Measurements from ENCODE around the gene SPAG16.
A peak's percentile ranks its signal among the peaks of the same experiment; 100 is the strongest.

Gene SPAG16

DNA sequence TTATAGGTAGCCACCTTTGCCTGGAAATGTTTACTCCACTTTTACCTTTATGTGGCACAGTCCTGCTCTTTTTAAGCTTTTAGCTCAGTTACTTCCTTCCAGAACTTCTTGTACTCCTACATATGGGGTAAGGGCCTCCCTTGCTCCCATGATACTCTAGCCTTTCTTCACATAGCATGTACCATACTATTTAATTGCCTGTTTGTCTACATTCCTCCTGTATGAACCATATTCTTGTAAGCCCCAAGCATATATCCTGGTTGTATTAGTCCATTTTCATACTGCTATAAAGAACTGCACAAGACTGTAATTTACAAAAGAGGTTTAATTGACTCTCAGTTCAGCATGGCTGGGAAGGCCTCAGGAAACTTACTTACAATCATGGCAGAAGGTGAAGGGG, 1035.9 kb downstream of the SPAG16 start:
- DNase-seq = no peak

DNA sequence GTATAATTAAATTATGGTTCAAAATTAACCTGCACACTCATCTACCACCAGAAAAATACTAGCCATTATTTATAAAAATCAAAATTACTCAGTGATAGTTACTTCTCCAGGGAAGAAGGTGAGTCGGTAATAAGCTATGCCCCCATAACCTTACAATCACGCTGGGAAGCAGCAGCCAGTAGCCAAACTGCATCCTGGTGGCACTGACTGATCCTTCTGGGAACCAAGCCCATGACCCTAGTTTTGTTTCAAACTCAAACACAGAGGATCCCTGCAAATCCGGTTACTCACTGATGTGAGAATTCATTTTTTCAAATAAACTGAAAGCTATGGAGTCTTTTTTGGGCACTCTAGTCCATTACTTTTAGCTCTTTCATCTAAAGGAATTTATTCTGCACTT, 1038.4 kb downstream of the SPAG16 start:
- DNase-seq = no peak

DNA sequence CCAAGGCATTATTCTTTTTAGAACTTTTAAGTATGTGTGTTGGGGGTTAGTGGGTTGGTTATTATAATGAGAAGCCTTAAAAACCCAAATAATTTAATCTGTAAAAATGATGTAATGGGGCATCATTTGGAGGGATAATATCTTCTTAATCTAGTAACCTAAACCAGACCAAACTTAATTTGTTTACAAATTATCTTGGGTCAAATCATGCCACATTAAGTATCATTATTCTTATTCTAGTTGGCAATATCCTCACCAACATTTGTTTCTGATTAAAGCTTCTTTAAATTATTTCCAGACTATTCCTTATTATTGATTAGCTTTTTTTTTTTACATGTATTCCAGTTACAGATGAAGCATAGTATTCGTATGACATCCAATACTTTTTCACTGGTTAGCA, 1041.1 kb downstream of the SPAG16 start:
- DNase-seq = no peak

DNA sequence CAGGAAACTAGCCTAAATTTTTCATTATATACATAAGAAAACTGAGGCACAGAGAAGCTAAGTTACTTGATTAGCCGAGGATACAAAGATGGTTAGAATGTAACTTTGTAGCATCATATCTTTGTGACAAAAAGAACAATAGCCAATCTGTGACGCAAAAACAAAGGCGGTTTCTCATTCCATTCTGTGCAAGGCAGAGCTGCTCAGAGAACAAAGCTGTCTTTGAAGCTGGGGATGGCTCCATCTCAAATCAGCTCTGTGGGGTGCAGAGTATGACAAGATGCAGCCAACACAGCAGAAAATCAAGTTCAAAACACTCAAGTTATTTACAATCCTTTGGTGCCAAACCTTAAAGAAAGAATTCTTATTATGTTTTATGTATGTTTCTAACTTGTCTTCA, 1044.7 kb downstream of the SPAG16 start:
- no peak for DNase-seq

DNA sequence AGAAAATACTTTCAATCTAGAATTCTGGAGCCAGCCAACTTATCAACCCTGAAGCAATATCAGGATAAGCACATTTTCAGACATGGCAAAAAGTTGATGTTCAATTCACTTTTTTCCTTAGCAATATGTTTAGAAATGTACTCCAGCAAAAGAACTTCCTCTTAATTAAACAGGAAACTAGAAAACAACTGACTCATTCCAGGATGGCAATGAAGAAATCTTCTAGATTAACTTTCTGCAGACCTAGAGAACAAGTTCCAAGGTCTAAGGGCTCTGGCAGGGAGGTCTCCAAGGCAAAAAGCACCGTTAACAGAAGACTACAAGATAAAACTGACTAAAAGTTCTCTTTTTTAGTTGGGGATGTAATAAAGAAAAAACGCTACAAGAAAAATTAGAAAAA, 1057.4 kb downstream of the SPAG16 start:
- DNase-seq = peak; percentile 56

DNA sequence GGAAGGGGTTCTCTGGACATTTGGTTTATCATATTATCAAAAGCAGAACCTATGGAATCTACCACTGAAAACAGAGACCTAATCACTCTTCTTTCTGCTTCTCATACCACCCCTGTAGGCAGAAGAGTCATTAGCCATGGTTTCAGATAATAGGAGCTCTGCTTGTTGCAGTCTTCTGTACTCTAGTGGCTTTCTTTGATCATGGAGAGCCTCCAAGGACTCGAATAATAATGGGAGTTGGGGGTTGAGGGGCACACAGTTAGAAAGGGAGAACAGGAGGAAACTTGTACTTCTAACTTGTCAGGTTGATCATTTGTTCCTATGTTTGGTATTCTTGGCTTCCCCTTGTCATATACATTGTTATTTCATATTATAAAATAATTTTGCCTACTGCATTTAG, 1074.2 kb downstream of the SPAG16 start:
- DNase-seq = no peak

DNA sequence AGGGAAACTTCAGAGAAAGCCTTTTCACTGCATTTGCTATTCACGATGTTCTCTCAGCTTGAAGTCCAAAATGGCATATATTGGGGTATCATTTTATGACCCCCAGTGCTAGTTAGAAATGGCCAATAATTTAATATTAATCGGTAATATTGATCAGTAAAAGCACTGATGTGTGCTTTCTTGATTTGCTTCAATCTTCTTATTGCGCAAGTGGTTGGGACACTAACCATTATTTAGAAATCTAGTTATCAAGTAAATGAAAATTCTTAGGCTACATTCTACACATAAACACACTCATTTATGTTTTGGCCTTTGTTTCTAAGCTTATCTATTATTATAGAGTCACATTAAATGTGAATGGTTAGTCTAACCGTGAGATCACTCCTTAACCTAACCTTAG, 1076.9 kb downstream of the SPAG16 start:
- no peak for DNase-seq

DNA sequence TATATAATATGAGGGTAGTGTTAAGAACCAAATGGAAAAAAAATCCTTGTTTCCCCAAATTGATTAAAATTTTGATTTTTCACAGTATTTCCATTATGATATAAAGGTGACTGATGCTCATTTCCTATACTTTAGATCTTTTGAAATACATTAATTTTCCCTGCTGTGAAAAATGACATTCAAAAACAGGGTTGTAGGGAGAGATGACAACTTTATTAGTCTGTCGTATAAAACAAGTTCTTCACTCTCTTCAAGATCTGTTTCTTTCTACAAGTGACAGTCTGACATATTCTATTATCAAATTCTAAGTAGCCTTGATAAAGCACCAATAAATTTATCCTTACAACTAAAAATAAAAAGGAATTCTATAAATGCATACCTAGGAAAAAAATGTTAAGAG, 1081.3 kb downstream of the SPAG16 start:
- no peak for DNase-seq

DNA sequence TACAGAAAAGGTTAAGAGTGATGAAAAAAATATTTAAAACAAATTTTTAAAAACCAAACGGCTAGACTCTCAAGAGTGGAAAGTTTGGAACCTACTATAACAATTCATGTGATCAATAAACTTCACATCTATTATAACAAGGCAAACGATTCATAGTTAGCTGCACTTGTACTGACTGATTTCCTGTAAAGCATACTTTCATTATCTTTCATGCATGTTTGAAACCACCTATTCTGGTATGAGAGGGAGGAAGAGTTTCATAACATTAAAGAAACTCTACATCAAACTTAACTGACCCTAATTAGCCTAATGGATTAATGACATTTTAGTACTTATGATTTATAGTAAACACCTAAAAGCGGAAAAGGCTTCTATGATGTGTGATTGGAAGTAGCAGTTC, 1082.9 kb downstream of the SPAG16 start:
- no peak for DNase-seq

DNA sequence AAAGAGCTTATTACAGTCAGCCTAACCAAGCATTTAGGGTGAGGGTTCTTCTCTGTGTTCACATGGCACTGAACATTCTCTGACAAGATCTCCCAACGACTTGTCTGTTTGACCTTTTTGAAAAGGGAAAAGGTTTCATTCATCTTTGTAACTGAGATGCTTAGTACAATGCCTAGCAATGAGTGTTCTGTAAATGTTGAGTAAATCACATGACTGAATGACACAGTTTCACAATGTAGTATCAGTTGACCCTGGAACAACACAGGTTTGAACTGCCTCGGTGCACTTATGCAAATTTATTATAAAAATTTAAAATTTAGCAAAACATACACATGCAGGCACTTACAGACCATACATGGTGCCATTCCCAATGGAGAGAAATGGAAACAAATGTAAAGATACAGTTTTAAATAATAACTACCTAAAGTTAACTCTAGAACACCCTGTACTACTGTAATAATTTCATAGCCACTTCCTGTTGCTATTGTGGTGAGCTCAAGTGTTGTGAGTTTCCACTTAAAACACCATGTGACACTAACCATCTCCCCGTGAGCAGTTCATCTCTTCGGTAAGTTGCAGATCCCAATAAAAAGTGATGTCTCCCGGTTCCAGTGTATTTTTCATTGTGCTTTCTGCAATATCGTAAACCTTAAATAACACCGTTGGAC, 1092.5 kb downstream of the SPAG16 start:
- DNase-seq = no peak

DNA sequence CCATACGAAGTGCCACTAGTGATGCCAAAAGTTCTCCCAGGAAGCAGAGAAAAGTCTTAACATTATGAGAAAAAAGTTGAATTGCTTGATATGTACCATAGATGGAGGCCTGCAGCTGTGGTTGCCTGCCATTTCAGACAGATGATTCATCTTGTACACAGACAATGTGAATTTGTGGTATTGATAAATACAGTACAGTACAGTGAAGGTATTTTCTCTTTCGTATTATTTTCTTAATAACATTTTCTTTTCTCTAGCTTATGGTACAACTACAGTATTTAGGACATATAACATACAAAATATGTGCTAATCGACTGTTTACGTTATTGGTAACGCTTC, 1093.0 kb downstream of the SPAG16 start:
- DNase-seq = no peak

DNA sequence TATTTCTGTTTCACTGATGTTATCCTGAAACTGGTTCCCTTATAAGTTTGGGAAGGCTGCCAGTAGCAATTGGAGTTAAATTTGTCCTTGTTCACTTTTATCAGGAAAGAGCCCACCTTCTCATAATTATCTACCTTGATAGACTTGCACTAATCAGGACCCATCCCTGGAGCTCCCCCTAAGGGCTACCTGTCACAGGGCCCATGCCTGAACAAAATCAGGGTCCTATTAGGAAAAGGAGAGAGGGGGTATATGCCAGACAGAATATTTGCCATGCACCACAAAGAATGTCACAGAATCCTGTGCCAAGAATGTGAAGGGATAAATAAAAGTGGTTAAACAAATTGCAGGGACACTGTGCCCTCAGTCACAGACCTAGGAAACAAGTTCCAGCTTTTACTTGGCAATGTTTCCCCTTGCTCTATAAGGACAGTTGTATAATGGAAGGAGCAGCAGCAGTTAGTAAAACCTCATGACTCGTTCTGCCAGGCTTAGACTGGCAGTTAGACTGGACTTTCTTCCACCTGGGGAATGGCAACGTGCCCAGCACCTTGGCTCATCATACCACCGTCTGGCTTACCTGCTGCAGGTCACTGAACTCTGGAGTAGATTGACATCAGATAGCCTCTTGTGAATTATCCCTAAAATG, 1094.3 kb downstream of the SPAG16 start:
- no peak for DNase-seq

DNA sequence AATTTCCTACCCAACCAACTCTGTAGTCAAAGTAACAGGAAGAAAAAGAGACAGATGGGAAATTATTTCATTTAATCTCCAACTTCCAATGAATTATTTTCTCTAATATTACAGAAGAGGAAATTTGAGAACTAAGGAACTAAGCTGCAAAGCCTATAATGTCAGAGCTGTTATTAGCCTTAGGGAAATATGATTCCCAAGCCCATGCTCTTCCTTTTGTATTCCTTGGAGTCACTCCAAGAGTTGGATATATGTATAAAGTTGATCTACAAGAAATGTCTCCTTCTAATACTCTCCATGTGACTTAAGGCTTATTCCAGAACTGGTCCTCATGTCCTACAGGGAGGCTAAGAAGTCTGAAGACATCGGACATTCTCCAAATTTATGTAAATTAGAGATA, 1095.0 kb downstream of the SPAG16 start:
- DNase-seq = no peak

DNA sequence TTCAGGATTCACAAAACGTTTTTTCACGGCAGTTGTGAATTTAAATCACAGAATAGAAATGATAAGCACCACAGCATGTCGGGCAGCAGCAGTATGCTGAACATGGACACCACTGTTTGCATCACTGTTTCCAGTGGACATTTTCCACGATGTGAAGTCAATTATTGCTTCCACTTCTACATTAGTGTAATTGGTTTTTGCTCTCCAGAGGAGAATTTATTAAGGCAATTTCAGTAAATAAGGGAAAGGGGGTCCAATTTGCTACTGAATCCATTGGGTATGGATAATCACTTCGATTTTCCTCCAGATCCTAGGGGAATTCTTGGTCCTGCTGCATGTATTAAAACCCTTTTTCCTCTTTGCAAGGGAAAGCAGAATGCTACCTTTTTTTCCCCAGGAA, 1096.4 kb downstream of the SPAG16 start:
- no peak for DNase-seq

DNA sequence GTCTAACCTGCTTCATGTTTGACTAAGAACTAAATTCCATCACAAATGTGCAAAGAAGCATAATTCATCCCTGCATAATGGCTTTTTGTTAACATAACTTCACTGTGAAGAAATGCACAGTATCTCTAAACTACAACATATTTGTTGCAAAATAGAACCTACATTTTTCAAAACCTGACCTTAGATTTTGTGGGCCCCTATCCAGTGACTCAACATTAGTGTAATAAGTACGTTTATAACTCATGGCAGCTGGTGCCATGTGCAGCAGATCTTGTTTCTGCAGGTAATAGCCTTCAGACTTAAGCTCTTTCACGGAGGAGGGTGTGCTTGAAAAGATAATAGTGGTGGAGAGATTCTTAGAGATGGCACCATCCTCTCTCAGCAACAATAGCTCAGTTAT, 1098.0 kb downstream of the SPAG16 start:
- no peak for DNase-seq

DNA sequence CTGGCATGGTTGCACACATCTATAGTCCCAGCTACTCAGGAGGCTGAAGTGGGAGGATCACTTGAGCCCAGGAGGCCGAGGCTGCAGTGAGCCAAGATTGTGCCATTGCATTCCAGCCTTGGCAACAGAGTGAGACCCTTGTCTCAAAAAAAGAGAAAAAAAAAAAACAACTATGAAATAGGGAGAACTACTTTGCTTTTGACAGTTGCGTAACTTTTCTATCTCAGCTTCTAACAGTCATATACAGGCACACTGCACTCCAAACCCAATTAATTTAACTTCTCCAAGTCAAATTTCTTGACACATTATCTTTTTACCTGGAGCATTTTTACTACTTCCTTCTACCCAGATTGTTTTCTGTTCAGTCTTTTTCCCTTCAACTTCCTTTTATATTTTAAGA, 1102.5 kb downstream of the SPAG16 start:
- DNase-seq = no peak

DNA sequence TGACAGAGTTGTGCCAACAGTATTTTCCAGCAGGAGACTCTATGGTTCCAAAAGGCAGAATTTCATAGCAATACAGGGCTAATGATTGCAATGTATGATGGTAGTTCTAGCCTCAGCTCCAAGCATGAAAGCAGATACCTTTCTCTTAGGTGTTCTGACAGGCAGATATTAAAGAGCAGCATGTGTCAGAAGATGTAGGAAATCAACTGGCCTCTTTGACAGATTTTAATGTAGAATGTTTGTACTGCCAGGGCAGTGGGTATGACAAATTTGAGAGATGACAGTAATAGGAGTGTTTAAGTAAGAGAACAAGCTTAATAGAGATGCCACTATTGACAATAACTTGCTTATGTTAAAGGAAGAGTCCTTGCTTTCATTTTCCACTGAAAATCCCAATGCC, 1105.1 kb downstream of the SPAG16 start:
- DNase-seq = no peak

DNA sequence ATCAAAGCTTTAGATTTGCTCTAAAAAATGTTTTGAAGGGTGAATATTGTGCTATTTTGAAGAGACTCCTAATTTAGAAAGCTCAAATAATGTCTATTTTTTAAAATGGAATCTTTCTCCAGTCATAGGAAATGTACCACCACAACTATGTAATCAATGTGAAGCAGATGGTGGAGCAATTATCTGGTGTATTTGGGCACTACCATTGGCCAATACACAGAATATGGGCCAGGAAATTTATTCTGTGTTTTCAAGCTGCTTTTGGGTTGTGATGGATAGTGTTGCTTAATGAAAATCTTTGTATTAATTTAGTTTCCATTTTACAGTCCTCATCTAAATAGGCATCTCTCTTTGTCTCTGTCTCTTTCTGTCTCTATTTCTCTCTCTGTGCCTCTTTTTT, 1109.5 kb downstream of the SPAG16 start:
- DNase-seq = no peak

DNA sequence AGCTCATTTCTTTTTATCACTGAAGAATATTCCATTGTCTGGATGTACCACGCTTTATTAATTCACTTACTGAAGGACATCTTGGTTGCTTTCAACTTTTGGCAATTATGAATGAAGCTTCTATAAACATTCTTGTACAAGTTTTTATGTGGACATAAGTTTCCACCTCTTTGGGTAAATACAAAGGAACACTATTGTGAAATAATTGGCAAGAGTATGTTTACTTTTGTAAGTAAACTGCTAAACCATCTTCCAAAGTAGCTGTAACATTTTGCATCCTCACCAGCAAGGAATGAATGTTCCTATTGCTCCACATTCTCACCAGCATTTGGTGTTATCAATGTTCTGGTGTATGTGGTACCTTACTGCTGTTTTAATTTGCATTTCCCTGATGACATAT, 1110.8 kb downstream of the SPAG16 start:
- DNase-seq = no peak

DNA sequence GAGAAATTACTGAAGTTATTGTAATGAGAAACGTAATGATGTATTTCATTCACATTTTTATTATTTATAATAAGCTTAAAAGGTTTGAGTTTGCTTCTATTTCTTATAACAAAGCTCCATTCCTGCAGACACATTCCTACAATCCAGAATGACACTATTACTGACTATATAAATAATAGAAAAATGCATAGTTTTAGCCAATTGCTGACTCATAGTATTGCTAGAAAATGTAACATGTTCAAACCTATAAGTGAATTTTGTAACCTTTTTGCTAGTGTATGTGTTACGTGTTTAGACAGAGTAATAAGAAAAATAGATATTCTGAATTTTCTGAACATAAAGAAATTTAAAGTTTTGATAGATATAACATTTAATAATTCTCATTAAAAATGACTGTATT, 1117.3 kb downstream of the SPAG16 start:
- no peak for DNase-seq

DNA sequence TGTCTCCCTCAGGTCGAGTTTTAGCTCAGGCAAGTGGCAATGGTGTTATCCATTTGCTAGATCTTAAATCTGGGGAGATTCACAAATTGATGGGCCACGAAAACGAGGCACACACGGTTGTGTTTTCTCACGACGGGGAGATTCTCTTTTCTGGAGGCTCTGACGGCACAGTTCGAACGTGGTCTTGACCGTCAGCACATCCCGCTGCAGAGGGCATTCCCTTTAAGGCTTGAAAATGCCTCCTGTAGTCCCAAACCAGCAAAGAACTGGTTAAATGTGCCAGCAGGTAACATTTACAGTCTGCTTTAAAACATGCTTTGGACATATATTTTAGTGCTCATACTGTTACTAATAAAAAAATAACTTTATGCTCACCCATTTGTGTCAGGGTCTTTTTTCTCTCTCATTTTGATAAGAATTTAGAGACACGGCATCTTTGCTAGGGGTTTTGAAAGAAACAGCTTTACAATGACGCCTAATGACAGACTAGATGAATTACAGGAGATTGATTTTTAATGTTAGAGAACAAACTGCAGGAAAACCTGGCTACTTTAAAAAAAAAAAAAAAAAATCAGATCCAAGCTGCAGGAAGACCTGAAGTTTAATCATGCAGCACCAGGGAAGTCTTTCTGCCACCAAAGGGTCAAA, 1126.0 kb downstream of the SPAG16 start:
- no peak for DNase-seq

DNA sequence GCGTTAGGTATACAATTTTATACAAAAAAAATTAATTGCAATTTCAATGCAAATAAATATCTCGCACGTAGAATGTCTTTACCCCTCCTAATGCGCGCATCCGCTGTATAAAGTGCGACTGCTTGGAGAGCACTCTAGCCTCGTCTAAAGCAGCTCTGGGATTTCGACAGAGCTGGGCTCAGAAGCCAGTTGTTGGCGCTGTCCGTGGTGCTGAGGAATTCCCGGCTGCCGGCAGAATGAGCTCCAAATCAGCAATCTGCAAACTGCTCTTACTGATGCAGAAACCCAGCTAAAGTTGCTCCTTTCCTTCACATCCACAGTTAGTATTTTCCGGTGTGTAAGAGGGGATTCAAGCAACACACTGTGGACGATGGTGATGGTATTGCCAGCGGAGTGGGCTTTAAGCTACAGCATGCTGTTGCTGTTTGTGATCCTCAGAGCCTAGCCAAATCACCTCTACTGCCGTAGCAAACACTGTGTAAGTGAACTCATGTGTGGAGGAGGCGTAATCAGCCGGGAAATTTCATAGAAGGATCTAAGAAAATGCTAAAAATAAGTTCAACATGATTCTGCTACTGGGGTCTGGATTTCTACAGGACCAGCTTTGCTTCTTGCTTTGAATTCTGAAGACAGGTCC, 1126.8 kb downstream of the SPAG16 start, which contains the start of gene VWC2L:
Gene VWC2L, plus strand, starts transcription at position 137 of the 637 bp plus-strand sequence. CDS start 3,140 bp downstream, outside the sequence.
- peak; percentile 46 for DNase-seq

DNA sequence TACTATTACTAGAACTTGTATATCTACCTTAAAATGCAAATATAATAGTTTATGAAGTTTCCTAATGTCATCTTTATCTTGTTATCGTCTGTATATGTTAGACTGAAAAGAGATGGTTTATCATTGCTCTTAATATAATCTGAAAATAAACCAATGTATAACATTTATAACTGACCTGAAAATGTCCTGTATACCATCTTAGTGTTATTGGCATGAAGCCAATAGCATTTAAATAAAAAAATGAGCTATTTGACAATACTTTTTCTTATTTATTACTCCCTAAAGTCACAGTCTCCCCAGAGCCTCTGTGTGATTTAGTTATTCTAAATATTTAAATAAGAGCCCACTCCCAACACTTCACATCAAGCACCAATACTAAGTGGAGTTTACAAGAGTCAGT, 1128.4 kb downstream of the SPAG16 start:
- no peak for DNase-seq

DNA sequence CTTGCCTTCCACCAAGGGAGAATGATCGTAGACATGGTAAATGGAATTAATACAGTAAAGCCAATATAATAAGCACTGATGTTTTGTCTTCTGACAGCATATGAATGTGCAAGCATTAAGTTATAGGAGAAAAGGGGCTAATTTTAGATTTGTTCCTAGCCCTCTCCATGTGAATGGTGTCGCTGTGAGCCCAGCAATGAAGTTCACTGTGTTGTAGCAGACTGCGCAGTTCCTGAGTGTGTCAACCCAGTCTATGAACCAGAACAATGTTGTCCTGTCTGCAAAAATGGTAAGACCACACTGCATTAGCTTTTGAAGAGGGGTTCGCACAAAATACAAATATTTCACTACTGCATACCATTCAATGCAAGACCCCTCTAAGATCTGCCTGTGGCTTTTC, 1152.2 kb downstream of the SPAG16 start:
- DNase-seq = no peak
